GM19397 (cell line): ENCODE measurements around the gene CUTC.

Experiments used
- ATAC-seq: cut with Tn5 transposase; IDR thresholded peaks from one replicate; pipeline ENCODE4 v1.9.1; 2021; ENCODE audit warnings: mild to moderate bottlenecking, moderate library complexity; ENCODE audit not compliant: unreplicated experiment

CUTC gene

DNA sequence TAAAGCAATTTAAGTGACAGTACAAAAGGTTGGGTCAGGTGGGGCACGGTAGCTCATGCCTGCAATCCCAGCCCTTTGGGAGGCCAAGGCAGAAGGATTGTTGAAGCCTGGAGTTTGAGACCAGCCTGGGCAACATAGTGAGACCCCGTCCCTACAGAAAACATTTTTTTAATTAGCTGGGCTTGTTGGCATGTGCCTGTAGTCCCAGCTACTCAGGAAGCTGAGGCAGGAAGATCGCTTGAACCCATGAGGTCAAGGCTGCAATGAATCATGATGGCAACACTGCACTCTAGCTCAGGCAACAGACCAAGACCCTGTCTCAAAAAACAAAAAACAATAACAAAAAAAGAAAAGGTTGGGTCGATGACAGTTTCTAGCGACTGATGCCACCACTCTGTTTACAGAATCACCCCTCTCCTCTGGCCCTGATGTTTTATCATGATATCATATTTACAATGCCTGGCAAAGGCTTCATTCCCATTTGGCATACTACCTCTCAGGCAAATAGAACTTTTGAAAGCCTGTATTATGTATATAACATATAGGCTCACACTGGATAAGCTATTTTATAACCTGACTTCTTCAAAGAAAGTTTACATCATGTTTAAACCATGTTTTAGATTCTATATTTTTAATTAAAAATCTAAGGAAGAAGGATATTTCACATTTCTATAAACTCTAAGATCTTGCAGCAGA lies 49.8 kb downstream of the CUTC start:
- ATAC-seq = no peak

DNA sequence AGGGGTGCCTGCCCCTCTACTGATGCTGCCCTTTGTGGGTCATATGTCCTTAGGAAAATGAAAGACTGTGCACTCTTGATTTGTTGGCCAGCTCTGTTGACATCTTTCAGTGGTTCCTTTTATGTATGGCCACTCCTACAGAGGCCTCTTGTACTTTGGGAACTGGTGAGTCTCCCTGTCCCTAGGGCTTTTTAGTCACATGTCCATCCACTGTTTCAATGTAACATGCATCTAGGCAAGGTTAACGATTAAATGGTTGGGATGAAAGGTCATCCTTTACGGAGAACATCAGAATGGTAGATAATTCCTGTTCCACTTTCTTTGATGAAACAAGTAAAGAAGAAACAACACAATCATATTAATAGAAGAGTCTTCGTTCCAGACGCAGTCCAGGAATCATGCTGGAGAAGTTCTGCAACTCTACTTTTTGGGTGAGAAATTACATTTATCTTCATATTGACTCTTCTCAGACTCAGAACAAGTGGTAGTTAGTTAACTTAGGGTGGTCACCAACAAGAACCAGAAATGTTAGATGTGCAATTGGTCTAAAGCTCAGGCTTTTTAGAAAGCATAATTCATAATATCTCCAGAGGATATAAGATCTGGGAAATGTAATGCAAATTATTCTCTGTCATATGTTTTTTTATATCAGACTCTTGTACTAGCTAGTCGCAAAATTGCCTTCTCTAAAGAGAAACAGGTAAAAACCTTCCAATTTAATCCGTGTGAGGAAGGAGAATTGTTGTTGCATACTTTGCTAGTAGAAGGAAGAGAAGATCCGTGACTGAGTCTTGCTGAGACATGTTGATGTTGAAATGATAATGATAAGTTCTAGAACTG lies 50.6 kb downstream of the CUTC start, which contains the start of gene ABCC2:
TSS of gene ABCC2 (plus strand) at position 194 of the 840 bp plus-strand sequence. CDS start at position 399, 205 bp downstream.
- ATAC-seq = no peak

DNA sequence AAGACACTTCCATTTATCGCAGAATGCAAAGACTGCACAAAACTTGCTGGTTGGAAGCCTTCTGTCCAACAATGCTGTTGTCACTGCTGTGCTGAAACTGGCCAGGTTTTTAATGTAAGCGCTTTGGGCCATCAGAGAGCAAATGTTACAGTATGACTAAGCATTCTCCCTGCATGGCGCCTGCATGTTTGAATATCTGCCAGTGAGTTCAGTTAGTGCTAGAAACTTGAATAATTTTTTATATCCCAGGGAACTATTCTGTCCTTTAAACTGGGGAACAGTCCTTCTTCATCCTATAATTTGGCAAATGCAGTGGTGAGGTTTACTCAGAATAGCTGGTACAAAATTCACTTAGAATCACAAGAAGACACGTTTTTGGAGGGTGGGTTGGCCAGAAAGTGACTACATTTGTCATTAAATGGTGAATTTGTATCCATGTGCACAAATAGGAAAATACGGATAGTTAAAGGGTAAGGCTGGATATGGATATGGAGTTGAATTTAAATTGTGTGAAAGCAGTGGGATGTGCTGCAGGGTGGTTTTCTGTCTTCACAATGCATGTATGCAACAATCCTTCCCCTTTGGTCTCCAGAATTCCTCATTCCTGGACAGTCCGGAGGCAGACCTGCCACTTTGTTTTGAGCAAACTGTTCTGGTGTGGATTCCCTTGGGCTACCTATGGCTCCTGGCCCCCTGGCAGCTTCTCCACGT lies 52.1 kb downstream of the CUTC start:
- ATAC-seq = no peak

- ATAC-seq = no peak
Observed at GRCh38 chr10:99784727-99785441, 52.9 kb downstream of the CUTC start.

DNA sequence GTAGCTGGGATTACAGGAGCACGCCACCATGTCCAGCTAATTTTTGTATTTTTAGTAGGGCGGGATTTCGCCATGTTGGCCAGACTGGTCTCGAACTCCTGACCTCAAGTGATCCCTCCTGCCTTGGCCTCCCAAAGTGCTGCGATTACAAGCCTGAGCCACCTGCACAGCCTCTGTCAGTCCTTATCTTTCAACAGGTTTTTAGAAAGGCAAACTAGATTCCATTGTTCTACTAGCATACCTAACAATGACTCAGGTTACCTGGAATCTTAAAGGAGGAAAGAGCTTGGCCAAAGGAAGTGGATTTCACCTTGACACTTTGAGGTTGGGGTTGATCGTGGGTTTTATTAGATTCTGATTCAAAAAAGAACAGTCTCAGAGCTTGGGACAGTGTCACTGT lies 53.6 kb downstream of the CUTC start:
- no peak for ATAC-seq

DNA sequence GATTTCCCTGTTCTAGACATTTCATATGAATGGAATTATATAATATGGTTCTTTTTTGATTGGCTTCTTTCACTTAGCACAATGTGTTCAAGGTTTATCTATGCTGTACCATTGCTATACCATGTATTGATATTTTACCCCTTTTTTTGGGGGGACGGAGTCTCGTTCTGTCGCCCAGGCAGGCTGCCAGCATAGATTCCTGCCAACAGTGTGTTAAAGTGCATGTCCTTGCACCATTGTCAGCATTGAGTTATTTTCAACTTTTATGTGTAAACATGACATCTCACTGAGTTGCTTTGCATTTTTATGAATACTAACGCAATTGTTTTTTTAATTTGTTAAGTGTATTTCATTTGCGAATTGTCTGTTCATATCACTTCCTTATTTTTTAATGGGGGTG lies 55.3 kb downstream of the CUTC start:
- ATAC-seq = no peak

GRCh38 chr10:99787782-99788445 lies 55.9 kb downstream of the CUTC start:
- no peak for ATAC-seq

GRCh38 chr10:99788598-99789256 lies 56.7 kb downstream of the CUTC start:
- ATAC-seq = no peak

DNA sequence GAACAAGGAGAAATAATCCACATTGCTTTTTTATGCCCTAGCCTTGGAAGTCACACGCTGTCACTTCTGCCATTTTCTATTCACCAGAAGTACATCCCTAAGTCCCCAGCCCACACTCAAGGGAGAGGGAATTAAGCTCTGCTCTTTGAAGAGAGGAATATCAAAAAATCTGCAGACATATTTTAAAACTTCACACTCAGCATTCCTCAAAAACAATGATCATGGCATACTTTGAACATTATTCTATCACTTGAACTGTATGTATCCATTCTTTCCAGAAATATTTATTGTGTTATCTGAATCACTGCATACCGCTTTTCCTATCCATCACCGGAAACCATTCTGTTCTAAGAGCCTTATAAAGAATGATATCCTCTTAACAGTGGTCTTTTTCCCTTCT lies 59.8 kb downstream of the CUTC start:
- no peak for ATAC-seq

GRCh38 chr10:99793819-99794218 lies 61.8 kb downstream of the CUTC start:
- ATAC-seq = no peak

DNA sequence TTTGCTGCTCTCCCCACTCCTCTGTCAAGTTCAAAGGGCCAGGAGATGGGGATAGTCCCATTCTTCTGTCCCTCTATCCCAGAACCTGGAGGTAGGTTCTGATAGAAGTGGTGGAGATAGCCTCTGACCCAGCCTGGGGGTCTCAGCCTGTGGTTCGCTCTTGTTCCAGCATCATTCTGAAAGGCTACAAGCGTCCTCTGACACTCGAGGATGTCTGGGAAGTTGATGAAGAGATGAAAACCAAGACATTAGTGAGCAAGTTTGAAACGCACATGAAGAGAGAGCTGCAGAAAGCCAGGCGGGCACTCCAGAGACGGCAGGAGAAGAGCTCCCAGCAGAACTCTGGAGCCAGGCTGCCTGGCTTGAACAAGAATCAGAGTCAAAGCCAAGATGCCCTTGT lies 64.9 kb downstream of the CUTC start:
- ATAC-seq = no peak

- ATAC-seq = no peak
Observed at GRCh38 chr10:99798031-99798430, 66.0 kb downstream of the CUTC start.

GRCh38 chr10:99798920-99799319 lies 66.9 kb downstream of the CUTC start:
- ATAC-seq = no peak

GRCh38 chr10:99799613-99800012 lies 67.6 kb downstream of the CUTC start:
- ATAC-seq = no peak

GRCh38 chr10:99804471-99804870 lies 72.4 kb downstream of the CUTC start:
- ATAC-seq = no peak

GRCh38 chr10:99805190-99805589 lies 73.2 kb downstream of the CUTC start:
- ATAC-seq = no peak
